T-helper 17 cell (primary cell): Measurements from ENCODE around the gene APAF1. TPM values are rescaled to one million over a fixed set of nuclear protein-coding genes. Genes with fewer than 3 reads are reported as not detected.

Source experiments
- ATAC-seq: fragments of 150-1000 bp; cut with Tn5 transposase; 2 replicates; pipeline ENCODE4 v1.10.0; 2021; ENCODE audit warnings: mild to moderate bottlenecking, moderate library complexity
- DNase-seq, 3 donors: peaks; one replicate each; pipeline versions ENCODE4 v3.0.0 to v3.0.0-alpha.2; 2020 to 2021
- H3K9me3 ChIP-seq: one replicate; pipeline ENCODE4 v1.7.0; 2013; ENCODE audit warnings: low read length, mild to moderate bottlenecking; ENCODE audit not compliant: control insufficient read depth, poor library complexity, severe bottlenecking
- H3K27ac Mint-ChIP-seq: one replicate; pipeline ENCODE4 v1.8.0; 2022; ENCODE audit warnings: mild to moderate bottlenecking, moderate library complexity, mixed read lengths
- H3K27me3 Mint-ChIP-seq: one replicate; pipeline ENCODE4 v1.8.0; 2022; ENCODE audit warnings: mixed read lengths
- H3K36me3 Mint-ChIP-seq: one replicate; pipeline ENCODE4 v1.8.0; 2022; ENCODE audit warnings: low read depth, mixed read lengths
- H3K4me1 Mint-ChIP-seq: one replicate; pipeline ENCODE4 v1.8.0; 2022; ENCODE audit warnings: mild to moderate bottlenecking, mixed read lengths
- H3K4me3 Mint-ChIP-seq: one replicate; pipeline ENCODE4 v1.8.0; 2022; ENCODE audit warnings: mild to moderate bottlenecking, moderate library complexity, mixed read lengths
- total RNA-seq, 4 donors: library from RNA in 2 of 4; stranded (reverse) in 2 of 4; gene quantifications; one replicate each; pipeline ENCODE4 v1.2.3 and lab custom pipeline; 2022 to 2026

APAF1 gene
- total RNA-seq, 2 donors from 2014 or later = 20.7 to 23.9 TPM

DNA sequence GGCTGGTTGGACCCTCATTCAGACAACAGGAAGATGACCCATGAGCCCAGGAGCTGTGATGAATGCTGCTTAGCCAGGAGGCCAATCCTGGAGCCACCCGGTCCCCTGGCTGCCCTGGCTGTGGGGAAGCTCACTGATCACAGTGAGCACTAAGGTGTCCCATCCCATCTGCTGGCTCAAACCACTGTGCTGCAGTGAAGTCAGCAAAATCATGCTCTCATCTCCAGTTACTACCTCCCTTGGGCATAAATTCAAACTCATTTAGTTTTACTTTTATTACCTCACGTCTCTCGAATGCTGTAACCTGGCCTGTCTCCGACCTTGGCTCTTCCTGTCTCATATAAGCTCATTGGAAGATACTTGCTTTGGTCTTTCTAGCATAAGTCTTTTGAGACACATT lies 112.4 kb downstream of the APAF1 start:
- Mint-ChIP-seq H3K4me1 (peaks cover 5% of the 10 kb centered on the region), H3K27me3 (peaks cover 7% of the 10 kb centered on the region), H3K36me3 (no peaks in the 10 kb centered on the region), H3K27ac (no peak overlapping the region), H3K4me3 (no peak overlapping the region)
- ATAC-seq = no peak
- DNase-seq = no peak
- no peaks in the 10 kb centered on the region for H3K9me3 ChIP-seq

DNA sequence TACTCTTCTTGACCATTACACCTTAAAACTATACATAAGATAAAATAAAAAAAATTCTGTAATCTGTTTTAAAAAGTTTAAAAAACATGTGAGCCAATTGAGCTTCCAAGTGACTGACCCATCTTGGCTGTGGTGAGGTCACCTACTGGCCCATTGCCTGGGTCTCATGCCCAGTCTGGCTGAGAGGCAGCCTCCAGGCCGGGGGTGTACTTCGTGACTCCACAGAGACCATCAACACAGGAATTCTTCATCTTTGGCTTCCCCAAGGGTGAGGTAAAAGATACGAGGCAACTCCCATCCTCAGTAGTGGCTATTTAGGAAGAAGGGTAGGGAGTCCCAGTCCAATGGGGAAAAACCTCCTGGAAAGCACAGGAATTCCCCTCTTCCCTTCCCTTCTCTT lies 113.2 kb downstream of the APAF1 start:
- DNase-seq = no peak
- H3K4me3 Mint-ChIP-seq = no peak overlapping the region
- no peaks in the 10 kb centered on the region for H3K36me3 Mint-ChIP-seq
- no peak for ATAC-seq
- peaks cover 7% of the 10 kb centered on the region for H3K27me3 Mint-ChIP-seq
- H3K4me1 Mint-ChIP-seq = peaks cover 3% of the 10 kb centered on the region
- H3K9me3 ChIP-seq = no peaks in the 10 kb centered on the region
- H3K27ac Mint-ChIP-seq = no peak overlapping the region

DNA sequence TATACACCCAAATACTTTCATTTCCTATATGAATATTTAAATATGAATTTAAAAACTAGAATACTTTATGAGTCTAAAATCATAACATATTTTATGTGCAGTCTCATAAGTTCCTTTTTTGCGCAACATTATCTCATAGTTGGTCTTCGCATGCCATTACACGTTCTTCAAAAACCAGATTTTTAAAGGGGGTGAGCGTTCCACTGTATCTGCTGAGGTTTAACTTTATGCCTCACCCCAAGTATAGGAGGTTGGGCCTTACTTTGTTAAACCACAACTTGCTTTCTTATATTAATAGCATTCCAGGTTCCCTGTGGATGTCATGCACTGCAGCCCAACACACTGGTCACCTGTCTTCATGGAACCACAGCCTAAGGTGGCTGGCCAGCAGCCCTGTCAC lies 118.6 kb downstream of the APAF1 start:
- ATAC-seq = no peak
- no peaks in the 10 kb centered on the region for H3K9me3 ChIP-seq
- no peaks in the 10 kb centered on the region for H3K4me1 Mint-ChIP-seq
- DNase-seq = no peak
- no peaks in the 10 kb centered on the region for H3K36me3 Mint-ChIP-seq
- H3K27me3 Mint-ChIP-seq = peaks cover 8% of the 10 kb centered on the region
- H3K27ac Mint-ChIP-seq = no peak overlapping the region
- no peak overlapping the region for H3K4me3 Mint-ChIP-seq

DNA sequence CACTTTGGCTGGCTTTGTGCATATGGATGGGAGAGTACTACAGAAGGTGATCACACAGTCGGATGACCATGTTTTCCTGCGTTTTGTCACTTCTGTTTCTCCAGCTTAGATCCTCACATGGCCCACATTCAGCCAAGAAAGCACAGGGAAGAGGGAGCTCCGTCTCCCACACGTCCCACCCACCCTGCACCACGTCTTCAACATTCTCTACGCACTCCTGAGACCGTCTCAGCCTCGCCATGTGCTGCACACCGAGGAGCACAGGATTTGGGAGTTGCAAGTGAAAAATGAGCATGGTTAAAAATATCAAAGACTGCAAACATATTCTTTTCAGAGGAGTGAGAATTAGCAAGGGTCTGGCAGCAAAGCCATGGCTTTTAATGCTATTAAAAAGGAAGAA lies 122.2 kb downstream of the APAF1 start:
- peaks cover 8% of the 10 kb centered on the region for H3K27me3 Mint-ChIP-seq
- H3K4me1 Mint-ChIP-seq = no peaks in the 10 kb centered on the region
- DNase-seq (no peak), ATAC-seq (no peak)
- no peaks in the 10 kb centered on the region for H3K36me3 Mint-ChIP-seq
- no peak overlapping the region for H3K27ac Mint-ChIP-seq
- H3K9me3 ChIP-seq = no peaks in the 10 kb centered on the region
- no peak overlapping the region for H3K4me3 Mint-ChIP-seq

DNA sequence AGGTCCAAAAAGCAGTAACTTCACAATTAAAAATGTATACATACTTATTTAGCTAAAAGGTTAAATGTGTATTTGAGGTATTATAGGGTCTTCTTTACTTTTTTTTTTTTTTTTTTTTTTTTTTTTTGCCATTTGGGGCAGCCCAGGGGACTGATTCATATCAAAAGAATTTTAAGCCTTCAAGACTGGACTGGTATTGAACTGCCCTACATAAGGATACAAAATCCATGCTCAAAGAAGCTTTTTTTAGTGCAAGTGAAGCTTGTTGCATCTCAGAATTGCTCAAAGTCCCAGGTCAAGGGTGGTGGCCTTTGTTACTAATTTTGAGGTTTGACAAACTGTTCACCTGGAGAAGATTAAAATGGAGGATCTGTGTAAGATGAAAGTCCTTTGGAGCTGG lies 124.0 kb downstream of the APAF1 start:
- ATAC-seq (no peak), DNase-seq (no peak)
- no peaks in the 10 kb centered on the region for H3K4me1 Mint-ChIP-seq
- no peak overlapping the region for H3K27ac Mint-ChIP-seq
- no peaks in the 10 kb centered on the region for H3K36me3 Mint-ChIP-seq
- H3K9me3 ChIP-seq = no peaks in the 10 kb centered on the region
- no peak overlapping the region for H3K4me3 Mint-ChIP-seq
- H3K27me3 Mint-ChIP-seq = peaks cover 8% of the 10 kb centered on the region

DNA sequence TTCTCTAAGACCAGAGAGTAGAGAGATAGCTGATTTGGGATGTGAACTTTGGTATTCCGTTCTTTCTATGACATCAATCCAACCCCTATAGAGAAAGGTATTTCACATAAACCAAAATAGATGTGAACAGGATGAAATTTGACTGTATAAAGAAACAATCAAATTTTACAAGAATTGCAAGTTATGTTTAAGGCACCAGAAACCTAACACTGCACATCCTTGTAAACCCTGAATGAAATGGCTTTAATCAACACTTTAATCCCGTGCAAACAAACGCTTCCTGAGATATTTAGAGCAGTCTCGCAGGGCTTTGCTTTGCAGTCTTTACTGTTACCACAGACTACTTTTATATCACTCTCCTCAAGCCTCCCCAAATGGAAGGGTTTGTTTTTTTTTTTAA lies 125.1 kb downstream of the APAF1 start:
- ATAC-seq (no peak), DNase-seq (no peak)
- Mint-ChIP-seq H3K27me3 (peaks cover 8% of the 10 kb centered on the region), H3K36me3 (no peaks in the 10 kb centered on the region), H3K27ac (no peak overlapping the region), H3K4me1 (no peaks in the 10 kb centered on the region), H3K4me3 (no peak overlapping the region)
- H3K9me3 ChIP-seq = no peaks in the 10 kb centered on the region

DNA sequence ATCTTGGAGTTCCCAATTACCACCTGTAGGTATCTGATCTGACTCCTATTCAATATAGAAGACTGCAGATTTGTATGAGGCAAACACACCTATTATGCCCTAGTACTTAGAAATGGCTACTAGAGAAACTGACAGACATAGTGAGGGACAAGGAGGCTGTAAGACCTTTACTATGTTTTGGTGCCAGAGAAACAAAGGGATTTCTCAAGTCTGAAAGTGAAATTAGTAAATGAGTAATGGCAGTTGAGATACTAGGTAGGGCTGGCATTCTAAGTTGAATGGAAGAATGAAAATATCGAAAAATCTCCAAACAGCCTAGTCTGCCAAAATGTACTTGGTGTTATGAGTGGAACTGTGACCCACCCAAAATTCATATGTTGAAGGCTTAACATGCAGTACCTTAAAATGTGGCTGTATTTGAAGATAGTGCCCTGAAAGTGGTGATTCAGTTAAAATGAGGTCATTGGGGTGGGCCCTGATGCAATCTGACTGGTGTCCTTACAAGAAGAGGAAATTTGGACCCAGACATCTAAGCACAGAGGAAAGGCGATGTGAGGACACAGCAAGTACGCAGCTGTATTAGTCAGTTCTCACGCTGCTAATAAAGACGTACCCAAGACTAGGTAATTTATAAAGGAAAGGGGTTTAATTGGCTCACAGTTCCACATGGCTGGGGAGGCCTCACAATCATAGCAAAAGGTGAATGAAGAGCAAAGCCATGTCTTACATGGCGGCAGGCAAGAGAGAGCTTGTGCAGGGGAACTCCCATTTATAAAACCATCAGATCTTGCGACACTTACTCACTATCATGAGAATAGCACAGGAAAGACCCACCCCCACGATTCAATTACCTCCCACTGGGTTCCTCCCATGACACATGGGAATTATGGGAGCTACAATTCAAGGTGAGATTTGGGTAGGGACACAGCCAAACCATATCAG lies 127.0 kb downstream of the APAF1 start:
- ATAC-seq = no peak
- no peak for DNase-seq
- H3K4me3 Mint-ChIP-seq = no peak overlapping the region
- peaks cover 8% of the 10 kb centered on the region for H3K27me3 Mint-ChIP-seq
- no peaks in the 10 kb centered on the region for H3K4me1 Mint-ChIP-seq
- H3K9me3 ChIP-seq = no peaks in the 10 kb centered on the region
- no peaks in the 10 kb centered on the region for H3K36me3 Mint-ChIP-seq
- no peak overlapping the region for H3K27ac Mint-ChIP-seq

DNA sequence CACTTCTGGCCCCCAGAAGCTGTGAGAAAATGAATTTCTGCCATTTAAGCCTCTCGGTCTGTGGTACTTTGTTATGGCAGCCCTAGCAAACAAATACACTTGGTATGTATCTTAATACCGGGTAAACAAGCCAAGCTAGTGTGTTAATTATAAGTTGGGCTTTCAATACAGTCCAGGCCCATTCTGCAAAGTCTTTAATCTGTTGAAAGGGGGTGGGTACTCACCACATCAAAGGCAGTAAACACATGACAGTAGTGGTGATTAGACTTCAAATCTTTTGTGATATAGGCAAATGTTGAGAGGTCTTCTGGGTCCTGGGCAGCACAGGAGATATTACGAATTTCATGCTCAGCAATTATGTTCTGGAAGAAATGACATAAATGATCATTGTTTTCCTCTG lies 127.7 kb downstream of the APAF1 start:
- H3K9me3 ChIP-seq = no peaks in the 10 kb centered on the region
- no peak overlapping the region for H3K4me3 Mint-ChIP-seq
- peaks cover 2% of the 10 kb centered on the region for H3K27me3 Mint-ChIP-seq
- no peaks in the 10 kb centered on the region for H3K4me1 Mint-ChIP-seq
- DNase-seq = no peak
- ATAC-seq = no peak
- H3K36me3 Mint-ChIP-seq = no peaks in the 10 kb centered on the region
- no peak overlapping the region for H3K27ac Mint-ChIP-seq

DNA sequence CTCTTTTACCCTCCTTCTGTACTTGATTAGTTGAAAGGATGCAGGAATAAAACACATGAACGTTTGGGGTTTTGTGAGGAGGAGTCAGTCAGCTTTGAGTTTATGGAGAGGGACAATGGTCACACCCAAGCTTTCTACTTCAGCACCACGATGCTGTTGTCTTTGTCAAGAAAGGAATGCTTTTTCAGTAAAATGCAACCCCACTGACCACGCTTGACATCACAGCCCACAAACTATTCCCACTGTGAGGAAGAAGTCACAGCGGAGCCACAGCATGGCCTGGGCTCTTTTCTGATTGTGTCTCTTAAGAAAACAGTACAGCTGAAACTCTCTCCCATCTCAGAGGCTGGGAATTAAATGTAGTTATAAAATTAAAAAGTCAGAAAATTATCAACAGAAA lies 135.2 kb downstream of the APAF1 start:
- Mint-ChIP-seq H3K4me3 (no peak overlapping the region), H3K36me3 (peaks cover 3% of the 10 kb centered on the region), H3K27me3 (peaks cover 39% of the 10 kb centered on the region), H3K4me1 (no peaks in the 10 kb centered on the region), H3K27ac (no peak overlapping the region)
- H3K9me3 ChIP-seq = no peaks in the 10 kb centered on the region
- ATAC-seq = no peak
- DNase-seq = no peak

DNA sequence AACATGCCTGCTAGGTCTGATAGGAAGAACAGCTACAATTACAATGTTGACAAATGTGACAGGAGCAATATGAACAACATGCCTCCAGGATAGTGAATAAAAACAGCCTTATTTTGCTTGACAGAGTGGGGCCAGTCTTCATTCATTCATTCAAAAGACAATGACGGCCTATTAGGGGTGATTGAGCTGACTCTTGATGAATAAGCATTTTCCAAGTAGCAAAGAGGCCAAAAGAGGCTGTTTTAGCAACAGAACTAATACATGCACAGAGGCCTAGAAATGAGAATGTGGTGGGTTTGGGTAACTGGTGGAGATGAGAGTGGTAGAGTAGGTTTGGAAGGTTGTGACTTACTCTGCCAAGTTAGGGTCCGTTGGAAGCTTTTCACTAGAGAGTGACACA lies 138.3 kb downstream of the APAF1 start:
- no peak for DNase-seq
- H3K27ac Mint-ChIP-seq = no peak overlapping the region
- peaks cover 3% of the 10 kb centered on the region for H3K36me3 Mint-ChIP-seq
- H3K9me3 ChIP-seq = no peaks in the 10 kb centered on the region
- H3K4me3 Mint-ChIP-seq = no peak overlapping the region
- H3K27me3 Mint-ChIP-seq = peaks cover 49% of the 10 kb centered on the region
- no peaks in the 10 kb centered on the region for H3K4me1 Mint-ChIP-seq
- no peak for ATAC-seq

Other genes with a start within 250 kb of the APAF1 start
- 10 to 100 TPM; 68.1 to 79.4 TPM for gene TMPO, start 129.7 kb upstream of the APAF1 start, total RNA-seq
- 100 to 1,000 TPM; 391 to 469 TPM for gene SLC25A3, start 51.6 kb upstream of the APAF1 start, total RNA-seq
- 1 to 10 TPM; 2.3 to 3.1 TPM for gene IKBIP, start 502 bp upstream of the APAF1 start, total RNA-seq